PC-9 (cell line): ENCODE measurements around the gene ARPC5. TPM values are rescaled to one million over a fixed set of nuclear protein-coding genes. Genes with fewer than 3 reads are reported as not detected.

Source experiments
- BruUV-seq: library from RNA; stranded (reverse); fragments of 400-500 nt; replicated peaks from 2 replicates; lab custom pipeline; 2021; lab: Mats Ljungman, UMichigan
- CTCF ChIA-PET: fragments of 300-600 bp; sonication (Branson Sonifier 250); formaldehyde crosslinking; loops from one replicate; lab custom pipeline; 2022; ENCODE audit warnings: antibody characterized with exemption; lab: Charles Lee
- POLR2A ChIA-PET: fragments of 300-600 bp; sonication (Branson Sonifier 250); formaldehyde crosslinking; loops from one replicate; lab custom pipeline; 2022; ENCODE audit warnings: antibody characterized with exemption; ENCODE audit not compliant: unreplicated experiment; lab: Charles Lee
- DNase-seq, 2 experiments: peaks; one replicate each; pipeline versions ENCODE4 v3.0.0 to v3.0.0-alpha.2; 2015 to 2022; ENCODE audit warnings: mixed read lengths in 1 of 2
- H2AFZ ChIP-seq: fragments of 200-600 bp; sonication (generic); 2 replicates; pipeline ENCODE4 v1.8.1; 2017; ENCODE audit warnings: antibody characterized with exemption
- H3F3A ChIP-seq: fragments of 200-600 bp; sonication (generic); 2 replicates; pipeline ENCODE4 v1.8.1; 2017; ENCODE audit warnings: antibody characterized with exemption, mild to moderate bottlenecking, low read depth; ENCODE audit not compliant: insufficient read depth
- H3K27ac ChIP-seq: fragments of 200-600 bp; sonication (generic); 2 replicates; pipeline ENCODE4 v1.6.1; 2016; ENCODE audit warnings: mixed run types
- H3K27me3 ChIP-seq: fragments of 200-600 bp; sonication (generic); 2 replicates; pipeline ENCODE4 v1.6.1; 2016; ENCODE audit warnings: low read depth, mixed run types; ENCODE audit not compliant: insufficient read depth
- H3K36me3 ChIP-seq: fragments of 200-600 bp; sonication (generic); 2 replicates; pipeline ENCODE4 v1.6.1; 2016; ENCODE audit warnings: low read depth, mixed run types
- H3K4me1 ChIP-seq: fragments of 200-600 bp; sonication (generic); replicated peaks from 2 replicates; pipeline ENCODE4 v1.6.1; 2016; ENCODE audit warnings: mixed run types; ENCODE audit not compliant: insufficient read depth
- H3K4me2 ChIP-seq: fragments of 200-600 bp; sonication (generic); 2 replicates; pipeline ENCODE4 v1.6.1; 2017; ENCODE audit warnings: mixed run types
- H3K4me3 ChIP-seq: fragments of 200-600 bp; sonication (generic); 2 replicates; pipeline ENCODE4 v1.6.1; 2016; ENCODE audit warnings: mixed run types
- H3K79me2 ChIP-seq: fragments of 200-600 bp; sonication (generic); 2 replicates; pipeline ENCODE4 v1.6.1; 2017; ENCODE audit warnings: low read depth, mixed run types
- H3K9me2 ChIP-seq: fragments of 200-600 bp; sonication (generic); 2 replicates; pipeline ENCODE4 v1.8.1; 2017; ENCODE audit warnings: mild to moderate bottlenecking; ENCODE audit not compliant: insufficient read depth
- H3K9me3 ChIP-seq: fragments of 200-600 bp; sonication (generic); 2 replicates; pipeline ENCODE4 v1.8.1; 2016; ENCODE audit warnings: low read depth; ENCODE audit not compliant: insufficient read depth
- H4K20me1 ChIP-seq: fragments of 200-600 bp; sonication (generic); 2 replicates; pipeline ENCODE4 v1.8.1; 2017; ENCODE audit not compliant: insufficient read depth
- CTCF ChIP-seq: fragments of 200-600 bp; sonication (generic); conservative IDR thresholded peaks from 2 replicates; pipeline ENCODE4 v1.6.1; 2017; ENCODE audit warnings: mixed run types, antibody characterized with exemption, mild to moderate bottlenecking, moderate library complexity
- EZH2 ChIP-seq: fragments of 200-600 bp; sonication (generic); IDR thresholded peaks from 2 replicates; pipeline ENCODE4 v1.8.0; 2017; ENCODE audit warnings: antibody characterized with exemption, low read depth
- intact Hi-C: fragments of 100-400 bp; cut with micrococcal nuclease; formaldehyde crosslinking; loops from one replicate; pipeline ENCODE4 v1.10.0; 2022; ENCODE audit not compliant: unreplicated experiment
- total RNA-seq: library from RNA; stranded (reverse); gene quantifications from 2 replicates; pipeline ENCODE4 v1.2.3, GENCODE V29; 2021

The ARPC5 gene
- total RNA-seq, 1 experiment from 2014 or later: 143 TPM

GRCh38 chr1:183675381-183675780, 39.8 kb upstream of the ARPC5 start:
- BruUV-seq: no TSS peak
- POLR2A ChIA-PET: no interaction called here
- no peaks in the 10 kb centered on the region for H3K79me2 ChIP-seq
- peaks cover 2% of the 10 kb centered on the region for H3K9me3 ChIP-seq
- H3F3A ChIP-seq: no peaks in the 10 kb centered on the region
- H3K27ac ChIP-seq: no peak overlapping the region
- H3K4me2 ChIP-seq: no peak overlapping the region
- no peak for DNase-seq
- no peaks in the 10 kb centered on the region for H3K36me3 ChIP-seq
- intact Hi-C loops: no loop called here
- no peaks in the 10 kb centered on the region for H3K27me3 ChIP-seq
- no peaks in the 10 kb centered on the region for H3K9me2 ChIP-seq
- H3K4me3 ChIP-seq: no peak overlapping the region
- TF ChIP-seq EZH2 (no peak), CTCF (no peak)
- CTCF ChIA-PET: no interaction called here
- H3K4me1 ChIP-seq: peaks cover 10% of the 10 kb centered on the region; the same call in 1 of the 2 replicates
- H4K20me1 ChIP-seq: no peaks in the 10 kb centered on the region
- H2AFZ ChIP-seq: no peak overlapping the region

- Histone ChIP-seq H3K9me3 (peaks cover 3% of the 10 kb centered on the region), H3F3A (no peaks in the 10 kb centered on the region), H3K4me3 (no peak overlapping the region), H3K9me2 (no peaks in the 10 kb centered on the region), H3K36me3 (no peaks in the 10 kb centered on the region), H3K4me1 (peaks cover 10% of the 10 kb centered on the region; the same call in 1 of the 2 replicates), H3K27ac (no peak overlapping the region), H2AFZ (no peak overlapping the region), H4K20me1 (no peaks in the 10 kb centered on the region), H3K79me2 (no peaks in the 10 kb centered on the region), H3K4me2 (no peak overlapping the region), H3K27me3 (no peaks in the 10 kb centered on the region)
- no peak for DNase-seq
- no peak for TF ChIP-seq CTCF
- no peak for TF ChIP-seq EZH2
- BruUV-seq: no TSS peak
- CTCF ChIA-PET: interaction anchor here (0.6 kb wide), 1 partner anchor 996 kb away, joined by 3 read pairs; no protein-coding TSS in a partner anchor
- intact Hi-C loops: no loop called here
- POLR2A ChIA-PET: no interaction called here
Measured at GRCh38 chr1:183674886-183675285, 39.3 kb upstream of the ARPC5 start.

GRCh38 chr1:183674339-183674738, 38.8 kb upstream of the ARPC5 start:
- no peak overlapping the region for H3K4me2 ChIP-seq
- DNase-seq: no peak
- H3K4me1 ChIP-seq: peaks cover 10% of the 10 kb centered on the region; the same call in 1 of the 2 replicates
- no peak overlapping the region for H3K27ac ChIP-seq
- H3K9me2 ChIP-seq: no peaks in the 10 kb centered on the region
- peaks cover 3% of the 10 kb centered on the region; the same call in 1 of the 2 replicates for H3K9me3 ChIP-seq
- H3F3A ChIP-seq: no peaks in the 10 kb centered on the region
- CTCF ChIA-PET: interaction anchor here (0.6 kb wide), 1 partner anchor 996 kb away, joined by 3 read pairs; no protein-coding TSS in a partner anchor
- POLR2A ChIA-PET: no interaction called here
- no TSS peak for BruUV-seq
- no peak overlapping the region for H3K4me3 ChIP-seq
- H3K79me2 ChIP-seq: no peaks in the 10 kb centered on the region
- H4K20me1 ChIP-seq: no peaks in the 10 kb centered on the region
- no peaks in the 10 kb centered on the region for H3K36me3 ChIP-seq
- TF ChIP-seq CTCF (no peak), EZH2 (no peak)
- H3K27me3 ChIP-seq: no peaks in the 10 kb centered on the region
- intact Hi-C loops: no loop called here
- H2AFZ ChIP-seq: no peak overlapping the region
